Activated B cell treated with CpG ODN at 0.5 μM for 24 hours (primary cell): ENCODE results near the gene DACT3. TPM values are rescaled to one million over a fixed set of nuclear protein-coding genes. Genes with fewer than 3 reads are reported as not detected.

Experiments used
- ATAC-seq: fragments of 200-7000 bp; cut with Tn5 transposase; one replicate; pipeline ENCODE4 v1.10.0; 2021; ENCODE audit warnings: low read depth, mild to moderate bottlenecking, moderate library complexity
- CTCF ChIA-PET: fragments of 350-600 bp; sonication (Branson Sonifier 250); formaldehyde crosslinking; loops from one replicate; lab custom pipeline; 2021; ENCODE audit warnings: antibody characterized with exemption; lab: Charles Lee
- POLR2A ChIA-PET: fragments of 350-600 bp; sonication (Branson Sonifier 250); formaldehyde crosslinking; loops from one replicate; lab custom pipeline; 2021; ENCODE audit warnings: antibody characterized with exemption; lab: Charles Lee
- DNase-seq: peaks from one replicate; pipeline ENCODE4 v3.0.0; 2022
- H3K27ac Mint-ChIP-seq: one replicate; pipeline ENCODE4 v1.8.0; 2020; ENCODE audit warnings: mixed read lengths
- H3K27me3 Mint-ChIP-seq: one replicate; pipeline ENCODE4 v1.8.0; 2021; ENCODE audit warnings: mixed read lengths
- H3K36me3 Mint-ChIP-seq: one replicate; pipeline ENCODE4 v1.8.0; 2021; ENCODE audit warnings: low read depth, mixed read lengths
- H3K4me1 Mint-ChIP-seq: one replicate; pipeline ENCODE4 v1.8.0; 2021; ENCODE audit warnings: mixed read lengths
- H3K4me3 Mint-ChIP-seq: one replicate; pipeline ENCODE4 v1.8.0; 2020; ENCODE audit warnings: mild to moderate bottlenecking, mixed read lengths
- H3K9me3 Mint-ChIP-seq: one replicate; pipeline ENCODE4 v1.8.0; 2020; ENCODE audit warnings: mixed read lengths
- intact Hi-C: fragments of 100-400 bp; cut with micrococcal nuclease; formaldehyde crosslinking; loops from one replicate; pipeline ENCODE4 v1.15.1; 2024
- total RNA-seq: library from RNA; stranded (reverse); gene quantifications from 2 replicates; pipeline ENCODE4 v1.2.3, GENCODE V29; 2022
- TF ChIP-seq, protein P1 (sequence below): fragments of 200-600 bp; IDR thresholded peaks from one replicate; pipeline ENCODE4 v1.8.0; 2022; ENCODE audit warnings: antibody characterized with exemption, mild to moderate bottlenecking

The DACT3 gene
- total RNA-seq, 1 donor from 2014 or later, result 0.75 TPM

DNA sequence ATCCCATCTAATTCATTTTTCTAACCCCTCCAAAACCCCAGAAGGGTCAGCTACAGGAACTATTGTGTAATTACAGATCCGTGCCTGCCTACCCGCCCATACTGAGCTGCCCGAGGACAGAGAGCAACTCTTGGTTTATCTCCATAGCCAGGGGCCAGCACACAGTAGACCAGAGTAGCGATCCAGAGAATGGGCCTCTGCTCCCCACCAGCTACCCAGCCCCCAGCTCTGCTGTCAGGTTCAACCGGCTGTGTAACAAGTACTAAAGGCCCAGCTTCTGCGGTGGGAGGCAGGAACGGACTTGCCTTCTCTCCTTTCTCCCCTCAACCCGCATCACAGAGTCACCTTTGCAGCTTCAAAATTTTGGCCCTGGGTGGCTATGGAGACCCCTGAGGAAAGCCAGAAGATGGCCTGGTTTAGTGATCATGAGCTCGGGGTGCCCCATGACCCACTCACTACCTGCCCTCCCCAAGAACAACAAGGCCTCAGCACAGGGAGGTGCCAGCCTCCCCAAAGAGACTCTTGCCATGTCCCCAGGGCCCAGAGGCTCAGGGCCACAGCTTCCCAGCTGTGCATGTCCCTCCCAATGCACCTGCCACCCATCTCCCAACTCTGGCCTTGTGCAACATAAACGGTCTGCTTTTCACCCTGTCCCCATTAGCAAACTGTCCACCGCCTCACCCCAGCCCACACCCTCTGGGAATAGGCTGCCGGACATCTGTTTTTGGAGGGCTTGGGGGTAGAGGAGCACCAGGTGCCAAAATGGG is 54.1 kb downstream of the DACT3 start:
- intact Hi-C loops, result no loop called here
- Mint-ChIP-seq H3K4me3 (no peak overlapping the region), H3K27me3 (no peaks in the 10 kb centered on the region), H3K9me3 (no peaks in the 10 kb centered on the region), H3K27ac (no peak overlapping the region), H3K36me3 (peaks cover 53% of the 10 kb centered on the region), H3K4me1 (peaks cover 35% of the 10 kb centered on the region)
- CTCF ChIA-PET, result interaction anchor here (0.8 to 1.2 kb wide), 3 partner anchors 55 to 122 kb away, joined by 3 to 4 read pairs (median 3); partner anchors contain the start of gene DACT3
- TF ChIP-seq, protein P1, sequence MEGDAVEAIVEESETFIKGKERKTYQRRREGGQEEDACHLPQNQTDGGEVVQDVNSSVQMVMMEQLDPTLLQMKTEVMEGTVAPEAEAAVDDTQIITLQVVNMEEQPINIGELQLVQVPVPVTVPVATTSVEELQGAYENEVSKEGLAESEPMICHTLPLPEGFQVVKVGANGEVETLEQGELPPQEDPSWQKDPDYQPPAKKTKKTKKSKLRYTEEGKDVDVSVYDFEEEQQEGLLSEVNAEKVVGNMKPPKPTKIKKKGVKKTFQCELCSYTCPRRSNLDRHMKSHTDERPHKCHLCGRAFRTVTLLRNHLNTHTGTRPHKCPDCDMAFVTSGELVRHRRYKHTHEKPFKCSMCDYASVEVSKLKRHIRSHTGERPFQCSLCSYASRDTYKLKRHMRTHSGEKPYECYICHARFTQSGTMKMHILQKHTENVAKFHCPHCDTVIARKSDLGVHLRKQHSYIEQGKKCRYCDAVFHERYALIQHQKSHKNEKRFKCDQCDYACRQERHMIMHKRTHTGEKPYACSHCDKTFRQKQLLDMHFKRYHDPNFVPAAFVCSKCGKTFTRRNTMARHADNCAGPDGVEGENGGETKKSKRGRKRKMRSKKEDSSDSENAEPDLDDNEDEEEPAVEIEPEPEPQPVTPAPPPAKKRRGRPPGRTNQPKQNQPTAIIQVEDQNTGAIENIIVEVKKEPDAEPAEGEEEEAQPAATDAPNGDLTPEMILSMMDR, result no peak
- POLR2A ChIA-PET, result interaction anchor here (3.1 kb wide), 1 partner anchor 55 kb away, joined by 14 read pairs; the partner anchor contains the start of gene DACT3
- DNase-seq (no peak), ATAC-seq (no peak)

DNA sequence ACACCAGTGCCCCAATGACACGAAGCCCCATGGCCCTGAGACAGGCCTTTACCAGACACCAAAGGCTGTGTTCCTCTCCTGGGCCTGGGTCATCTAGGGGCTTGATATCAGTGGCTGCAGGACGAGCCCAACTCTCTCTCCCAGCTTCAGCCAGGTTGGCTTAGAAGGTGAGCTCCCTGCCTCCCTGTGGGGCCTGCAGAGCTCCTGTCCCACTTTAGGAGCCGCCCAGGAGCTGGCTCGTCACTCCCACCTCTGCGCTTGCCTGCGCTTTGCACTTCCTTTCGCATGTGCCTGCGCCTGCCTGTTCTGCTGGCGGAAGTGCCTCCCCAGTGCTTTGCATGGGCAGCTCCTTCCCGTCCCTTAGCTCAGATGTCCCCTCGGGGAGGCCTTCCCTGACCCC is 55.0 kb downstream of the DACT3 start:
- Mint-ChIP-seq H3K27me3 (no peaks in the 10 kb centered on the region), H3K27ac (no peak overlapping the region), H3K36me3 (peaks cover 51% of the 10 kb centered on the region), H3K9me3 (no peaks in the 10 kb centered on the region), H3K4me1 (peaks cover 30% of the 10 kb centered on the region), H3K4me3 (no peak overlapping the region)
- DNase-seq (no peak), ATAC-seq (no peak)
- intact Hi-C loops, result no loop called here
- ChIA-PET CTCF (interaction anchor here (0.8 to 1.5 kb wide), 3 partner anchors 8 to 68 kb away, joined by 3 to 4 read pairs (median 4); partner anchors contain the start of gene DACT3), POLR2A (interaction anchor here (3.1 kb wide), 1 partner anchor 56 kb away, joined by 14 read pairs; the partner anchor contains the start of gene DACT3)
- TF ChIP-seq, protein P1, result no peak

DNA sequence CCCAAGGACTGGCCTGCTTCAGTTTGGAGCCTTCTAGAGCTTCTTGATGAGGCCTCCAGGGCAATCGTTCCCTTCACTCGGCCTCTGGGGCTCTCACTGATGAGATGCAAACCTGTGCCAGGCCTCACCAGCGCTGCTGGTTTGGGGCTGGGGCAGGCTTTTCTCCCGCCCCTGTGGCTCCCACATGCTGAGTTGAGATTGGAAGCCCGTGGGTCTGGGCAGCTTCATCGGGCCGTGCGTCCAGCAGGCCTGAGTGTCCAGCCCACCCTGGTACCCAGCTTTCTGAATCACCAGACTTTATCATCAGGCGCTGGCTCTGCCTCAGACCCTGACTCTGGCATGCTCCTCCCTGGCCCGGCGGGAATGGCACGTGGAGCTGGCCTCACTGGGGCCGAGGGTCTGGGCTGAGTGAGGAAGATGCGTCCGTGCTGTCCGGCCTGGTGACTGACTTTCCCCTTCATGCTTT is 55.6 kb downstream of the DACT3 start:
- CTCF ChIA-PET, result interaction anchor here (1.2 to 1.5 kb wide), 2 partner anchors 9 to 11 kb away, joined by 3 to 4 read pairs; no protein-coding TSS in a partner anchor
- no peak overlapping the region for H3K27ac Mint-ChIP-seq
- intact Hi-C loops, result no loop called here
- H3K36me3 Mint-ChIP-seq, result peaks cover 52% of the 10 kb centered on the region
- no peak for DNase-seq
- ATAC-seq, result no peak
- H3K4me1 Mint-ChIP-seq, result peaks cover 27% of the 10 kb centered on the region
- no peak overlapping the region for H3K4me3 Mint-ChIP-seq
- POLR2A ChIA-PET, result interaction anchor here (3.1 kb wide), 1 partner anchor 56 kb away, joined by 14 read pairs; the partner anchor contains the start of gene DACT3
- no peaks in the 10 kb centered on the region for H3K9me3 Mint-ChIP-seq
- TF ChIP-seq, protein P1, result no peak
- H3K27me3 Mint-ChIP-seq, result no peaks in the 10 kb centered on the region

DNA sequence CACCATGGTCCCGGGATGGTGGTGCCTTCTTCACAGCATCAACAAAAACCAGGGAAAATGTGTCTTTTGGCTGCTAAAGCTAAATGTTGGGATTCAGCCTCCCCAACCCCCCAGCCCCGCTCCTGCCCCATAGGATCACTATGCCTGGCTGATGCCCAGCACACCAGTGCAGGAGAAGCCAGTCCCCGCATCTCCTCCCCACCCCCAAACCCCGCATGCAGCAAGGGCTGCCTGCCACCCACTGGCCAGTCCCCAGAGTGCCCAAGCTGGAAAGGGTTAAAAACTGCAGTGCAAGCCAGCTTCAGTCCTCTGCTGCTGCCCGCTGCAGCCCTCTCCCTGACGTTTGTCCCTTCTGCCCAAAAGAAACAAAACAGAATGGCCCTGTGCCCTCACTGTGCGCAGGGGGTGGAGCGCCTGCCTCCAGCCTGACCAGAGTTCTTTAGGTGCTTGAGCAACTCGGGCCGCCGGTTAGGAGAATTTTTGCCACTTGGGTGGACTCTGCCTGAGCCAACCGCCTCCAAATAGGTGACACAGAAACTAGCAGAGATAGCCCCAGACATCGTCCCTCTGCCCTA is 56.1 kb downstream of the DACT3 start:
- H3K9me3 Mint-ChIP-seq, result no peaks in the 10 kb centered on the region
- no peaks in the 10 kb centered on the region for H3K27me3 Mint-ChIP-seq
- ATAC-seq, result no peak
- intact Hi-C loops, result no loop called here
- no peak overlapping the region for H3K27ac Mint-ChIP-seq
- TF ChIP-seq, protein P1, result no peak
- no peak for DNase-seq
- H3K36me3 Mint-ChIP-seq, result peaks cover 53% of the 10 kb centered on the region
- CTCF ChIA-PET, result interaction anchor here (1.2 to 5.3 kb wide), 3 partner anchors 9 to 57 kb away, joined by 3 to 33 read pairs (median 4); partner anchors contain the start of gene DACT3
- no peak overlapping the region for H3K4me3 Mint-ChIP-seq
- POLR2A ChIA-PET, result no interaction called here
- peaks cover 30% of the 10 kb centered on the region for H3K4me1 Mint-ChIP-seq
